Left cardiac atrium (tissue), 4 donors: ENCODE data around the gene HSPB9. TPM values are rescaled to one million over a fixed set of nuclear protein-coding genes. Genes with fewer than 3 reads are reported as not detected.

Experiments used
- ATAC-seq, 2 donors: fragments of 200-7000 bp; cut with Tn5 transposase; one replicate each; pipeline ENCODE4 v1.9.1; 2020; ENCODE audit warnings: mild to moderate bottlenecking in 2 of 2, moderate library complexity in 2 of 2
- DNase-seq: peaks from one replicate; pipeline ENCODE4 v3.0.0-alpha.2; 2020
- intact Hi-C, 2 donors: fragments of 100-400 bp; cut with DNase I; formaldehyde crosslinking; loops; one replicate each; pipeline versions ENCODE4 v1.14.1 to v1.15.1; 2022 to 2023
- total RNA-seq, 2 donors: library from RNA; stranded (reverse); fragmentation: NEBNext Ultra II Directional; extraction: Animal tissue kit (Norgen Biotek cat#: 25700); gene quantifications; one replicate each; pipeline ENCODE4 v1.2.1, GENCODE V29; 2021
- donor health status: DM: no; HTN: yes; CAD: no.
- donor health status: DM: no; HTN: yes; CAD: no; lungs with severe emphysema.
- donor health status: DM: yes; HTN: yes; CAD: no.
- donor health status: Dilated cardiomyopathy.

Gene HSPB9
- total RNA-seq, 2 donors from 2014 or later: 0.24 TPM; not detected in 1

DNA sequence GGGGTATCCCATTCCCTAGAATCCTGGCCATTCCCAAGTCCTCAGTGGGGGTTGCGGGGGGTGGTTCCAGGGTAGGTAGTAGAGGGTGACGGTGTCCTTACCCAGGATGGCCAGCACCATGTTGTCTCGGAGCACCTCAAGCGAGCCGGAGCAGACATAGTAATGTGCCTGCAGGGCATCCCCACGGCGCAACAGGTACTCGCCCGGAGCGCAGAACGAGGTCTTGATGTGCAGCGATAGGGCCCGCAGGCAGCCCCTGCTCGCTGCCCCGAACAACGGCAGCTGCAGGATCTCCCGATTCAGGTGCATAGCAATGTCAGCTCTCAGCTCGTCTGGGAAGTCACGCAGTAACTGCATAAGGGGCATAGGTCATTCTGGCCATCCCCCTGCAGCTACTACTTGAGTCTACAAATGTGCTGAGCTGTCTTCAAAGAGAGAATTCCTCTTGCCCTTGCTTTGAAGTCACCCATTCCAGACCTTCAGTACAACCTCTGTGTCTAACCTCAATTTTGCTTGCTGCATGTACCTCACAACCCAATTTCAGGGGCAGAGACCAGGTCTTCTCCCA lies 43.7 kb downstream of the HSPB9 start:
- DNase-seq (no peak), ATAC-seq (no peak)
- intact Hi-C loops: no loop called here

DNA sequence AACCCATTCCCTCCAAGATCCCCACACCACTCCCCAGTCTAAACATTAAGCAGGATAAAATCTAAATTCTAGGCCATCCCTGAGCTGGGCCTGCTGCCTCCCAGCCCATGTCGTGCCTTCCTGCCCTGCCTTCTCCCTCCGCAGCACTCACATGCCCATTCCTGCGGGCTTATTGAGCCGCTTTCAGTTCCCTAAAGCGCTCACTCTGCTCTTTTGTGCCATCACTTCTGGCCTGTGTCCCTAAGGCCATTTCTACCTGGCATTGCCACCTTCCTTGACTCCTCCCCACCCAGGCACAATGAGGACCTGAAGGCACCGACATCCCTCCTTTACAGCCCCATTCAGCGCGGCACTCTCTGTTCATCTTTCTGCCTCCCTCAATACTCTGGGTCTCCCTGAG lies 45.2 kb downstream of the HSPB9 start:
- no peak for ATAC-seq
- intact Hi-C loops: no loop called here
- no peak for DNase-seq

DNA sequence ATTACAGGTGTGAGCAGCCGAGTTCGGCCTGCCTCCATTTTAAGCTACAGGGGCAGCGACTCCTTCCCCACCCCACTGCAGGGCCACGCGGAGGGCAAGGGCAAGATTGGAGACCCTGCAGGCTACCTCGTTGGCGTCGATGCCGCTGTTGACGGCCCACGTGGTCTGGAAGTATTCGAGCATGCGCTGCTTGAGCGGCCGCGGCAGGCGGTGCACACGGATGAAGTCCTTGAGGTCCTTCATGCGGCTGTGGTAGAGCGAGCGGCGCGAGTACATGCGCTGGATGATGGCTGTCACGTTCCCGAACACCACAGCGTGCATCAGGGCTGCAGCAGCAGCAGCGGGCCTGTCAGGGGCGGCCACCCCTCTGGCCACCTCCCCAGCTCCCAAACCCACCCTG lies 46.7 kb downstream of the HSPB9 start:
- no peak for DNase-seq
- ATAC-seq: no peak
- intact Hi-C loops: no loop called here

DNA sequence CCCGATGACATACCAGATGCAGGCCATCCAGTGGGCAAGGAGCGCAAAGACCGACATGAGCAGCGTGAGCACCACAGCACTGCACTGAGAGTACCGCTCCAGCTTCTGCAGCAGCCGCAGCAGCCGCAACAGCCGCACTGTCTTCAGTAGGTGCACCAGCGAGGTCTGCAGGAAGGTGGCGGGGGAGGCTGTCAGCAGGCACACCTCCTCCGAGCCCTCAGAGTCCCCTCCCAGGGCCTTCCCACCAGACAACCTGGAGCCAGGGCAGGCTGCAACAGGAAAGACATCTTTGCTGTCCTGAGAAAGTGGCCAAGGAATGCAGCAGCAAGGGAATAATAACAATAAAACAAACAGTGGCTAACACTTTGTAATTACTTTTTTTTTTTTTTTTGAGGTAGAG lies 49.2 kb downstream of the HSPB9 start:
- ATAC-seq: no peak
- DNase-seq: no peak

More for the DNA sequence above, 49.2 kb downstream of the HSPB9 start:
- intact Hi-C loops: no loop called here

Other genes with a start within 250 kb of the HSPB9 start
- 10 to 100 TPM; 58.7 to 72.2 TPM for gene ACLY, start 203.9 kb upstream of the HSPB9 start, total RNA-seq
- 1 to 10 TPM; 1.0 to 1.3 TPM for gene ODAD4, start 192.2 kb upstream of the HSPB9 start, total RNA-seq
- 10 to 100 TPM; 40.3 to 43.7 TPM for gene CNP, start 156.0 kb upstream of the HSPB9 start, total RNA-seq
- gene DNAJC7, start 105.4 kb upstream of the HSPB9 start, total RNA-seq: 10 to 100 TPM; 57.5 to 73.9 TPM
- 10 to 100 TPM; 35.3 to 45.9 TPM for gene NKIRAS2, start 102.7 kb upstream of the HSPB9 start, total RNA-seq
- under 1 TPM; 0.68 to 0.94 TPM for gene C17orf113, start 72.2 kb upstream of the HSPB9 start, total RNA-seq
- gene ZNF385C, start 24.3 kb upstream of the HSPB9 start, total RNA-seq: under 1 TPM; 0.13 to 0.27 TPM
- gene DHX58, start 10.1 kb upstream of the HSPB9 start, total RNA-seq: 1 to 10 TPM; 6.4 to 6.7 TPM
- 10 to 100 TPM; 19.8 to 23.4 TPM for gene KAT2A, start 1.4 kb upstream of the HSPB9 start, total RNA-seq
- gene RAB5C, start 32.2 kb downstream of the HSPB9 start, total RNA-seq: 10 to 100 TPM; 68.2 to 72.6 TPM
- under 1 TPM; 0.18 to 0.21 TPM for gene KCNH4, start 58.3 kb downstream of the HSPB9 start, total RNA-seq
- gene HCRT, start 62.6 kb downstream of the HSPB9 start, total RNA-seq: not detected
- 10 to 100 TPM; 10.4 to 11.7 TPM for gene GHDC, start 71.7 kb downstream of the HSPB9 start, total RNA-seq
- gene STAT5B, start 153.6 kb downstream of the HSPB9 start, total RNA-seq: 10 to 100 TPM; 42.4 to 46.2 TPM
- gene STAT5A, start 165.7 kb downstream of the HSPB9 start, total RNA-seq: 10 to 100 TPM; 38.1 to 40.6 TPM